H1 (cell line): ENCODE results near the gene DUSP10. TPM values are rescaled to one million over a fixed set of nuclear protein-coding genes. Genes with fewer than 3 reads are reported as not detected.

Source experiments
- CTCF ChIA-PET: fragments of 300-600 bp; sonication (Branson Sonifier 250); formaldehyde crosslinking; loops from one replicate; lab custom pipeline; 2021; ENCODE audit not compliant: partially characterized antibody; lab: Charles Lee
- POLR2A ChIA-PET: fragments of 300-600 bp; sonication (Branson Sonifier 250); formaldehyde crosslinking; loops from one replicate; lab custom pipeline; 2021; ENCODE audit warnings: inconsistent platforms; ENCODE audit not compliant: partially characterized antibody; lab: Charles Lee
- DNase-seq, 2 experiments: peaks; one replicate each; pipeline versions ENCODE4 v3.0.0 to v3.0.0-alpha.2; 2010 to 2022; ENCODE audit warnings: low spot score in 2 of 2, low read depth in 1 of 2, mixed read lengths in 1 of 2
- FAIRE-seq: peaks from 2 replicates; lab custom pipeline; 2011; peaks lifted over from hg19 to GRCh38; lab: Jason Lieb, UNC
- H2AFZ ChIP-seq: 2 replicates; pipeline ENCODE4 v1.8.1; 2012; ENCODE audit warnings: low read length, inconsistent platforms
- H2AK5ac ChIP-seq: 2 replicates; pipeline ENCODE4 v1.6.1; 2013; ENCODE audit warnings: low read depth, low read length
- H2BK120ac ChIP-seq: replicated peaks from 2 replicates; pipeline ENCODE3; 2013; ENCODE audit warnings: low read depth, low read length, inconsistent platforms
- H2BK12ac ChIP-seq: 2 replicates; pipeline ENCODE4 v1.6.1; 2013; ENCODE audit warnings: low read depth, low read length
- H2BK15ac ChIP-seq: 2 replicates; pipeline ENCODE4 v1.6.1; 2013; ENCODE audit warnings: low read length
- H2BK20ac ChIP-seq: 2 replicates; pipeline ENCODE4 v1.6.1; 2013; ENCODE audit warnings: low read length
- H2BK5ac ChIP-seq: 2 replicates; pipeline ENCODE4 v1.6.1; 2013; ENCODE audit warnings: low read depth, low read length
- H3K14ac ChIP-seq: 2 replicates; pipeline ENCODE4 v1.6.1; 2013; ENCODE audit warnings: inconsistent platforms; ENCODE audit not compliant: insufficient read length
- H3K18ac ChIP-seq: 2 replicates; pipeline ENCODE4 v1.6.1; 2013; ENCODE audit warnings: low read length; ENCODE audit errors: extremely low read depth
- H3K23ac ChIP-seq: 2 replicates; pipeline ENCODE4 v1.6.1; 2013; ENCODE audit warnings: inconsistent platforms; ENCODE audit not compliant: insufficient read length
- H3K23me2 ChIP-seq: 2 replicates; pipeline ENCODE4 v1.6.1; 2013; ENCODE audit warnings: low read depth, low read length
- H3K27ac ChIP-seq: 2 replicates; pipeline ENCODE4 v1.6.1; 2011; ENCODE audit warnings: low read depth, low read length, inconsistent platforms
- H3K27me3 ChIP-seq, 4 experiments: replicated peaks in 1 of 4; 1 replicate in 1 of 4; 2 replicates in 3 of 4; pipeline versions ENCODE4 v1.6.1 to v1.8.1; 2011 to 2013; ENCODE audit warnings: low read length in 3 of 4, mild to moderate bottlenecking in 3 of 4, inconsistent platforms in 2 of 4, mixed read lengths in 2 of 4, moderate library complexity in 1 of 4; ENCODE audit not compliant: control insufficient read depth in 3 of 4, insufficient read depth in 3 of 4; ENCODE audit errors: extremely low read depth in 1 of 4
- H3K36me3 ChIP-seq, 4 experiments: 2 replicates each; pipeline versions ENCODE4 v1.6.1 to v1.8.1; 2011 to 2013; ENCODE audit warnings: mild to moderate bottlenecking in 4 of 4, low read length in 3 of 4, moderate library complexity in 2 of 4, control low read depth in 1 of 4, inconsistent platforms in 1 of 4; ENCODE audit not compliant: insufficient read depth in 4 of 4, control insufficient read depth in 2 of 4
- H3K4ac ChIP-seq: replicated peaks from 2 replicates; pipeline ENCODE3; 2013; ENCODE audit warnings: low read length, low read depth, mixed read lengths, inconsistent platforms; ENCODE audit not compliant: insufficient read length
- H3K4me1 ChIP-seq, 4 experiments: replicated peaks in 1 of 4; 1 replicate in 1 of 4; 2 replicates in 3 of 4; pipeline versions ENCODE4 v1.6.1 to v1.8.1; 2011 to 2013; ENCODE audit warnings: low read length in 3 of 4, inconsistent platforms in 2 of 4, mixed read lengths in 1 of 4; ENCODE audit not compliant: insufficient read depth in 4 of 4, control insufficient read depth in 3 of 4
- H3K4me2 ChIP-seq, 2 experiments: 2 replicates each; pipeline versions ENCODE4 v1.6.1 to v1.8.1; 2011 to 2013; ENCODE audit warnings: low read depth in 2 of 2, low read length in 2 of 2, control low read depth in 1 of 2, inconsistent platforms in 1 of 2, mild to moderate bottlenecking in 1 of 2; ENCODE audit not compliant: insufficient read depth in 1 of 2
- H3K4me3 ChIP-seq, 4 experiments: fragments of 200-600, 300-600 bp in 1 of 4; sonication (generic), shearing (Covaris generic), sonication (Bioruptor Twin) in 1 of 4; 2 replicates each; pipeline versions ENCODE4 v1.5.1 to v1.8.1; 2011 to 2016; ENCODE audit warnings: low read length in 4 of 4, low read depth in 3 of 4, control low read depth in 2 of 4, inconsistent platforms in 2 of 4, mild to moderate bottlenecking in 2 of 4, mixed read lengths in 1 of 4, moderate library complexity in 1 of 4; ENCODE audit not compliant: insufficient read depth in 2 of 4; ENCODE audit errors: extremely low read depth in 1 of 4
- H3K56ac ChIP-seq: replicated peaks from 2 replicates; pipeline ENCODE3; 2013; ENCODE audit warnings: low read depth, mild to moderate bottlenecking, mixed read lengths, low read length, inconsistent platforms; ENCODE audit not compliant: insufficient read length
- H3K79me1 ChIP-seq: 2 replicates; pipeline ENCODE4 v1.6.1; 2013; ENCODE audit warnings: low read depth, low read length, control low read depth
- H3K79me2 ChIP-seq, 2 experiments: 2 replicates each; pipeline versions ENCODE4 v1.6.1 to v1.8.1; 2012 to 2013; ENCODE audit warnings: low read length in 2 of 2, mild to moderate bottlenecking in 2 of 2, inconsistent platforms in 1 of 2; ENCODE audit not compliant: insufficient read depth in 2 of 2, control insufficient read depth in 1 of 2
- H3K9ac ChIP-seq, 4 experiments: replicated peaks in 1 of 4; 1 replicate in 1 of 4; 2 replicates in 3 of 4; pipeline versions ENCODE4 v1.6.1 to v1.8.1; 2011 to 2013; ENCODE audit warnings: low read depth in 3 of 4, low read length in 3 of 4, control low read depth in 2 of 4, mild to moderate bottlenecking in 2 of 4, moderate library complexity in 2 of 4, inconsistent platforms in 1 of 4; ENCODE audit errors: extremely low read depth in 1 of 4
- H3K9me3 ChIP-seq, 2 experiments: 2 replicates each; pipeline versions ENCODE4 v1.6.1 to v1.8.1; 2012 to 2013; ENCODE audit warnings: mild to moderate bottlenecking in 2 of 2, moderate library complexity in 2 of 2, control low read depth in 1 of 2, inconsistent platforms in 1 of 2, low read depth in 1 of 2, low read length in 1 of 2, mixed read lengths in 1 of 2; ENCODE audit not compliant: insufficient read depth in 2 of 2
- H4K20me1 ChIP-seq, 2 experiments: replicated peaks in 1 of 2; 2 replicates each; pipeline versions ENCODE3 to v1.8.1; 2011 to 2013; ENCODE audit warnings: inconsistent platforms in 2 of 2, low read length in 2 of 2, mild to moderate bottlenecking in 1 of 2; ENCODE audit not compliant: insufficient read depth in 2 of 2, control insufficient read depth in 1 of 2
- H4K5ac ChIP-seq: 2 replicates; pipeline ENCODE4 v1.6.1; 2013; ENCODE audit warnings: low read length, low read depth, mixed read lengths, inconsistent platforms; ENCODE audit not compliant: insufficient read length
- H4K8ac ChIP-seq: 2 replicates; pipeline ENCODE4 v1.8.0; 2013; ENCODE audit warnings: mild to moderate bottlenecking, moderate library complexity, low read length, inconsistent platforms; ENCODE audit not compliant: insufficient read depth; ENCODE audit errors: extremely low read depth
- H4K91ac ChIP-seq: replicated peaks from 2 replicates; pipeline ENCODE3; 2013; ENCODE audit warnings: low read length, mixed read lengths, inconsistent platforms; ENCODE audit not compliant: insufficient read length
- BACH1 ChIP-seq: IDR thresholded peaks from 2 replicates; pipeline ENCODE4 v1.6.1; 2012; ENCODE audit warnings: low read length, improper control_type of control experiment
- CEBPB ChIP-seq: IDR thresholded peaks from 2 replicates; pipeline ENCODE4 v1.6.1; 2012; ENCODE audit warnings: low read depth, low read length
- EGR1 ChIP-seq: IDR thresholded peaks from 2 replicates; pipeline ENCODE4 v1.6.1; 2011; ENCODE audit warnings: low read depth, low read length, borderline replicate concordance
- FOSL1 ChIP-seq: IDR thresholded peaks from 2 replicates; pipeline ENCODE4 v1.6.1; 2011; ENCODE audit warnings: mild to moderate bottlenecking, low read depth, low read length, moderate library complexity; ENCODE audit not compliant: insufficient read depth
- KDM5A ChIP-seq: fragments of 200-600 bp; IDR thresholded peaks from 2 replicates; pipeline ENCODE4 v1.7.1; 2012; ENCODE audit warnings: mild to moderate bottlenecking, low read length, inconsistent platforms, mixed read lengths
- MAFK ChIP-seq: IDR thresholded peaks from 2 replicates; pipeline ENCODE4 v1.6.1; 2012; ENCODE audit warnings: low read depth, mild to moderate bottlenecking, improper control_type of control experiment, low read length
- PHF8 ChIP-seq: fragments of 200-600 bp; sonication (generic); conservative IDR thresholded peaks from 2 replicates; pipeline ENCODE4 v1.7.1; 2012; ENCODE audit warnings: low read depth, mild to moderate bottlenecking, inconsistent platforms, low read length, moderate library complexity
- RBBP5 ChIP-seq: IDR thresholded peaks from 2 replicates; pipeline ENCODE4 v1.7.1; 2012; ENCODE audit warnings: low read depth, mild to moderate bottlenecking, inconsistent platforms, low read length, moderate library complexity, borderline replicate concordance
- SP2 ChIP-seq: IDR thresholded peaks from 2 replicates; pipeline ENCODE4 v1.6.1; 2012; ENCODE audit warnings: mild to moderate bottlenecking, low read length, inconsistent platforms
- TAF7 ChIP-seq: optimal IDR thresholded peaks from 2 replicates; pipeline ENCODE3; 2011; ENCODE audit warnings: low read depth, mild to moderate bottlenecking, inconsistent platforms, low read length, moderate library complexity, borderline replicate concordance
- WGBS, 2 experiments: shearing (Covaris generic) in 1 of 2; methylation state at CpG; one replicate each; pipeline versions ENCODE4 v1.1.6 to v1.1.7; 2013 to 2015; ENCODE audit warnings: low lambda C conversion rate in 2 of 2, mixed read lengths in 2 of 2, inconsistent platforms in 1 of 2, low coverage in 1 of 2, missing lambda C conversion rate in 1 of 2; ENCODE audit not compliant: insufficient replicate concordance in 2 of 2, insufficient coverage in 1 of 2, insufficient read length in 1 of 2; ENCODE audit errors: extremely low coverage in 1 of 2, missing lambda C conversion rate in 1 of 2; 5-methylcytosine and 5-hydroxymethylcytosine counted together
- polyA plus RNA-seq, 7 experiments: library from polyadenylated mRNA; depleted of rRNA in 3 of 7; stranded (reverse) in 5 of 7; unstranded in 2 of 7; fragments of >200 nt in 5 of 7; fragments of 200-250 nt in 2 of 7; gene quantifications; 1 replicate in 5 of 7; 2 replicates in 1 of 7; 4 replicates in 1 of 7; pipeline versions ENCODE4 v1.2.1 to v1.2.3, GENCODE V29; 2011 to 2013; ENCODE audit warnings: missing spikeins in 2 of 7, mixed read lengths in 2 of 7
- total RNA-seq: library from RNA; stranded (reverse); fragmentation: NEBNext Ultra II Directional; extraction: Animal tissue kit (Norgen Biotek cat#: 25700); gene quantifications from 2 replicates; pipeline ENCODE4 v1.2.1, GENCODE V29; 2021
- TF ChIP-seq, protein P1 (sequence below): IDR thresholded peaks from 2 replicates; pipeline ENCODE4 v1.6.1; 2011; ENCODE audit warnings: low read depth, mild to moderate bottlenecking, low read length; ENCODE audit not compliant: insufficient read depth
- TF ChIP-seq, protein P2 (sequence below): IDR thresholded peaks from 2 replicates; pipeline ENCODE4 v1.6.1; 2012; ENCODE audit warnings: inconsistent platforms

The DUSP10 gene
- total and polyA plus RNA-seq, 2 of the 8 experiments (the other 6 are each of a cell fraction or from before 2014, with no cell fraction given): 1.2 TPM

DNA sequence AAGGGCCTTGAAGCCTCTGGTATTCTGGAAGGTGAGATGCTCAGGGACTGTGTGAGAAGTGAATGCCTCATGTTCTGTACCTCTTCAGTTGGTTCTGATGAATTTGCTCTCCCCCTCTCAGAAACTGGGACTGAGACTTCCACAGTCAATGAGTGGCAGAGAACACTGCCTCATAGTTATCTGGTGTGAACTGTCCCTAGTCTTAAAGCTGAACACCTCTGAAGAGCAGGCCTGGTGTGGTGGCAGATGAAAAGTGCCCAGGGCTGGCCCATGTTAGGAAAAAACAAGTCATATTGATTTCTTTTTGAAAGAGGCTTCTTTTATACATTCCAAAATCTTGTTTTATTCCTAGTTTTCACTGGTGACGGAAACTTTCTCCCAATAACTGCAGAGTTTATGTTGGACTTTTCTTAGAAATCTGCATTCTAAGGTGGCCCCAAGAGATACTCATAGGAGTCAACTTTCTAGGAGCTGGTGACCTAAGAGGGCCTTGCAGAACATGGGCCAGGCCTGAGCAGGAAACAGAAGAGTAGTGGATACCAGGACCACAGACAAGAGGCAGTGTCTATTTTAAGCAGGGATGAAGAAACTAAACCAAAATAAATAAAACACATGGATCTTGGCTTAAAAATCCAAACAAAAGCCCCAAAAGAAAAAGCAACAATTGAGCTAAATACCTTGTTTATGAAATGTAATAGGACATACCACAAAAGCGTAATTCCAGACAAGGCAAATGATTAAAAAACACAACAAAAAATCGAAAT, 19.5 kb downstream of the DUSP10 start:
- H3K9me3 ChIP-seq: peaks cover 16 to 21% of the 10 kb centered on the region in 2 experiments
- H4K20me1 ChIP-seq: no peaks in the 10 kb centered on the region
- H2BK15ac ChIP-seq: no peak overlapping the region
- no peak overlapping the region for H3K4ac ChIP-seq
- no peak overlapping the region for H2BK12ac ChIP-seq
- H3K23me2 ChIP-seq: no peaks in the 10 kb centered on the region
- no peak overlapping the region for H3K4me3 ChIP-seq
- H3K36me3 ChIP-seq: peaks cover 0 to 8% (median 0%) of the 10 kb centered on the region in 4 experiments; a peak in 2 of 8 replicates
- no peak overlapping the region for H2BK120ac ChIP-seq
- DNase-seq (no peak), FAIRE-seq (no peak)
- no peak overlapping the region for H3K27ac ChIP-seq
- no peak overlapping the region for H4K5ac ChIP-seq
- WGBS, 2 experiments: 92% methylated on average over 3 of the region's 3 CpGs; no CpG with 5 or more reads in 1 of the 2 experiments
- no peak overlapping the region for H3K56ac ChIP-seq
- H3K4me1 ChIP-seq: peaks cover 0 to 9% (median 1%) of the 10 kb centered on the region in 4 experiments; a peak in 1 of 7 replicates
- H3K14ac ChIP-seq: no peak overlapping the region
- H3K27me3 ChIP-seq: peaks cover 0 to 9% (median 3%) of the 10 kb centered on the region in 4 experiments; a peak in 4 of 7 replicates
- ChIA-PET POLR2A (no interaction called here), CTCF (interaction anchor here (0.9 to 1.5 kb wide), 2 partner anchors 15 to 245 kb away, joined by 3 to 4 read pairs; no protein-coding TSS in a partner anchor)
- H4K8ac ChIP-seq: no peak overlapping the region
- H3K79me1 ChIP-seq: no peaks in the 10 kb centered on the region
- no peak overlapping the region for H2BK20ac ChIP-seq
- no peak overlapping the region for H4K91ac ChIP-seq
- no peak overlapping the region for H2AFZ ChIP-seq
- H3K18ac ChIP-seq: no peak overlapping the region
- H3K23ac ChIP-seq: no peak overlapping the region
- no peak overlapping the region for H3K4me2 ChIP-seq
- no peak overlapping the region for H2AK5ac ChIP-seq
- H2BK5ac ChIP-seq: no peak overlapping the region
- no peak overlapping the region for H3K9ac ChIP-seq
- no peaks in the 10 kb centered on the region for H3K79me2 ChIP-seq
- no peak for TF ChIP-seq CEBPB
- TF ChIP-seq RBBP5: no peak
- no peak for TF ChIP-seq FOSL1
- no peak for TF ChIP-seq PHF8
- TF ChIP-seq SP2: no peak
- no peak for TF ChIP-seq BACH1
- TF ChIP-seq TAF7: no peak
- TF ChIP-seq KDM5A: no peak
- no peak for TF ChIP-seq MAFK
- TF ChIP-seq, protein P1, sequence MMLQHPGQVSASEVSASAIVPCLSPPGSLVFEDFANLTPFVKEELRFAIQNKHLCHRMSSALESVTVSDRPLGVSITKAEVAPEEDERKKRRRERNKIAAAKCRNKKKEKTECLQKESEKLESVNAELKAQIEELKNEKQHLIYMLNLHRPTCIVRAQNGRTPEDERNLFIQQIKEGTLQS: no peak
- TF ChIP-seq EGR1: no peak
- TF ChIP-seq, protein P2, sequence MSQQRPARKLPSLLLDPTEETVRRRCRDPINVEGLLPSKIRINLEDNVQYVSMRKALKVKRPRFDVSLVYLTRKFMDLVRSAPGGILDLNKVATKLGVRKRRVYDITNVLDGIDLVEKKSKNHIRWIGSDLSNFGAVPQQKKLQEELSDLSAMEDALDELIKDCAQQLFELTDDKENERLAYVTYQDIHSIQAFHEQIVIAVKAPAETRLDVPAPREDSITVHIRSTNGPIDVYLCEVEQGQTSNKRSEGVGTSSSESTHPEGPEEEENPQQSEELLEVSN: no peak
